Measurements from ENCODE around the gene TEX10. TPM values are rescaled to one million over a fixed set of nuclear protein-coding genes. Genes with fewer than 3 reads are reported as not detected.
A peak's percentile ranks its signal among the peaks of the same experiment; 100 is the strongest.
"Not testable (repeated sequence)": the region's sequence is repeated elsewhere in the genome, so short reads cannot be mapped to it uniquely, and the experiment has no call there.

The TEX10 gene
- total RNA-seq, 1 donor from 2014 or later = 10.5 TPM

DNA sequence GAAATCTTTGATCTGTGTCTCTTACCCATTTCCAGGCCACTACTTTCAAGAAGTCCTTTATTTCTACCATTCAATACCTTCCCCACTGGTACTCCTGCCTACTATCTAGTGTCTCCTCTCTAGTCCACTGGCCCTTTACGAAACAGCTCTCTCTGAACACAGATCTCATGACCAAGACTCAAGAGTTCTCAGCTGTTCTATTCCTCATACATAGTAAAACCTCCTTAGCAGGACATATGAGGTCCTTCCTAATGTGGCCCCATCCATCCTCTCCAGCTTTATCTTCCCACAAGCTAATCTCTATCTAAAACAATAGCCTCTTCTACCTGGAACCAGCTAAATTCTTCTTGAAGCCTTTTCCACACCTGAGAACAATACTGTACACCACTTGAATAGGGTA is 2.6 kb downstream of the TEX10 start:
- no peaks in the 10 kb centered on the region for H3K27me3 ChIP-seq (ENCODE audit: low read depth)
- ATAC-seq (no peak), DNase-seq (no peak)
- no peak overlapping the region for H3K4me3 ChIP-seq
- H3K9me3 ChIP-seq = no peaks in the 10 kb centered on the region
- TF ChIP-seq, protein P1, sequence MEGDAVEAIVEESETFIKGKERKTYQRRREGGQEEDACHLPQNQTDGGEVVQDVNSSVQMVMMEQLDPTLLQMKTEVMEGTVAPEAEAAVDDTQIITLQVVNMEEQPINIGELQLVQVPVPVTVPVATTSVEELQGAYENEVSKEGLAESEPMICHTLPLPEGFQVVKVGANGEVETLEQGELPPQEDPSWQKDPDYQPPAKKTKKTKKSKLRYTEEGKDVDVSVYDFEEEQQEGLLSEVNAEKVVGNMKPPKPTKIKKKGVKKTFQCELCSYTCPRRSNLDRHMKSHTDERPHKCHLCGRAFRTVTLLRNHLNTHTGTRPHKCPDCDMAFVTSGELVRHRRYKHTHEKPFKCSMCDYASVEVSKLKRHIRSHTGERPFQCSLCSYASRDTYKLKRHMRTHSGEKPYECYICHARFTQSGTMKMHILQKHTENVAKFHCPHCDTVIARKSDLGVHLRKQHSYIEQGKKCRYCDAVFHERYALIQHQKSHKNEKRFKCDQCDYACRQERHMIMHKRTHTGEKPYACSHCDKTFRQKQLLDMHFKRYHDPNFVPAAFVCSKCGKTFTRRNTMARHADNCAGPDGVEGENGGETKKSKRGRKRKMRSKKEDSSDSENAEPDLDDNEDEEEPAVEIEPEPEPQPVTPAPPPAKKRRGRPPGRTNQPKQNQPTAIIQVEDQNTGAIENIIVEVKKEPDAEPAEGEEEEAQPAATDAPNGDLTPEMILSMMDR (IDR thresholded peaks at IDR 0.05) = no peak
- no peak overlapping the region for H3K27ac ChIP-seq
- intact Hi-C loops (cut with DNase I) = no loop called here
- H3K4me1 ChIP-seq = peaks cover 22% of the 10 kb centered on the region
- H3K36me3 ChIP-seq = peaks cover 16% of the 10 kb centered on the region

DNA sequence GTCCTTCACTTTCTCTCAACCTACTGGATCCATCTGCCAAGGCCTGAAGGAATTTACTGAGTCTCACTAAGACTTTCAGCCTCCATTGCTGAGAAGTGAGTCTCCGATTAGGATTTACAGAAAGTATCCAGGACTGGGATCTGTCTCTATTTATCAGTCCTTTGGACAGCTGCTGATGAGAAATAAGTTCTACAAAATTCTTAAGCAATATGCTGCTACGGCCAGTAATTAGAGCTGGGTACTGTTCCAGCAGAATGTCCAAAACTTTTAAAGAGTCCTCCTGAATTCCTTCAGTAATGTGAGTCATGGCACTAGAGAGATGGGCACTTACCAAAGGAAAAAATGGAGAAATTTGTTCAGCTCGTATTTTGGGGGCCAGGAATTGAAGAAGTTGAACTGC is 5.9 kb downstream of the TEX10 start:
- H3K9me3 ChIP-seq = no peaks in the 10 kb centered on the region
- intact Hi-C loops (cut with DNase I) = no loop called here
- TF ChIP-seq, protein P1 (IDR thresholded peaks at IDR 0.05) = no peak
- DNase-seq = no peak
- H3K27me3 ChIP-seq (ENCODE audit: low read depth) = no peaks in the 10 kb centered on the region
- peaks cover 15% of the 10 kb centered on the region for H3K4me1 ChIP-seq
- H3K4me3 ChIP-seq = no peak overlapping the region
- peaks cover 23% of the 10 kb centered on the region for H3K36me3 ChIP-seq
- H3K27ac ChIP-seq = no peak overlapping the region
- peak in 1 of 2 donors; percentile 65 for ATAC-seq

DNA sequence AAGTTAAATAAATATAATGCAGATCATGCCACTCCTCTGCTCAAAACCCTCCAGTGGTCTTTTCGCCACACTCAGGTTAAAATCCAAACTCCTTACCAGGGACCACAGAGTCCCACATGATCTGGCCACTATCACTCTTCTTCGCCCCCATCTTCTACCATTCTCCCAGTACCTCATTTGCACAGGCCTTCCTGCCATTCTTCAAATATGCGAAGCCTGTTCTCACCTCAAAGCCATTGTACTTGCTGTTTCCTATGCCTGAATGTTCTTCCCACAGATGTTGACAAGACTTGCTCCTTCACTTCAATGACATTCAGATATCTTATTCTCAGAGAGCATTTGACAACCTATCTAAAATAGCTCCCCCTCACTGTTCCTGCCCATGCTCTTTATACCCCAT is 10.9 kb downstream of the TEX10 start:
- no peak for ATAC-seq
- TF ChIP-seq, protein P1 (IDR thresholded peaks at IDR 0.05) = no peak
- peaks cover 40% of the 10 kb centered on the region for H3K36me3 ChIP-seq
- DNase-seq = no peak
- no peaks in the 10 kb centered on the region for H3K27me3 ChIP-seq (ENCODE audit: low read depth)
- H3K4me1 ChIP-seq = no peaks in the 10 kb centered on the region
- no peak overlapping the region for H3K27ac ChIP-seq
- H3K9me3 ChIP-seq = no peaks in the 10 kb centered on the region
- intact Hi-C loops (cut with DNase I) = no loop called here
- no peak overlapping the region for H3K4me3 ChIP-seq

DNA sequence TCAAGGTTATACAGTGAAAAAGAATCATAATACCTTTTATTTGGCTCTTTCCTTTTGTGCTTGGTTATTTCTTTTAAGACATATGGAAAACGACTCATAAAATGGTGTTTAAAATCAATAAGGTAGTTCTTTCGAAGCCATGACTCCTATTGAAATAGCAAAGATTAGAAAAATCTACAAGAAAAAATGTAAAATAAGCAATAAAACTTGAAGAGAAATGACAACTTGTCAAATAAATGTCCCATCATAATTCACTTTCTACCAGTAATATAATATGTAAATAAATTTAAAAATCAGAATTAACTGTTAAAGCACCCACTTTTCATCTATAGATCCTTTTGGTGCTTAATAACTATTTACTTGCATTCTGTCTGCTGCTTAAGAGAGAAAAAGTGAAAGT is 12.5 kb downstream of the TEX10 start:
- H3K4me3 ChIP-seq = no peak overlapping the region
- no peaks in the 10 kb centered on the region for H3K27me3 ChIP-seq (ENCODE audit: low read depth)
- H3K36me3 ChIP-seq = peaks cover 24% of the 10 kb centered on the region
- ATAC-seq (no peak), DNase-seq (no peak)
- TF ChIP-seq, protein P1 (IDR thresholded peaks at IDR 0.05) = no peak
- H3K9me3 ChIP-seq = no peaks in the 10 kb centered on the region
- H3K4me1 ChIP-seq = no peaks in the 10 kb centered on the region
- intact Hi-C loops (cut with DNase I) = no loop called here
- no peak overlapping the region for H3K27ac ChIP-seq

DNA sequence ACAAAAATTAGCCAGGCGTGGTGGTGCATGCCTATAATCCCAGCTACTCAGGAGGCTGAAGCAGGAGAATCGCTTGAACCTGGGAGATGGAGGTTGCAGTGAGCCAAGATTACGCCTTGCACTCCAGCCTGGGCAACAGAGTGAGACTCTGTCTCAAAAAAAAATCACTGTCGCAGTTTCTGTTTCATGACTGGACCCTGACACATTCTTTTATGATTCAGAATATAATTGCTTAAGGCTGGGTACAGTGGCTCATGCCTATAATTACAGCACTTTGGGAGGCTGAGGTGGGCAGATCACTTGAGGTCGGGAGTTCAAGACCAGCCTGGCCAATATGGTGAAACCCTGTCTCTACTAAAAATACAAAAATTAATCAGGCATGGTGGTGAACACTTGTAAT is 14.0 kb downstream of the TEX10 start:
- H3K27ac ChIP-seq; intact Hi-C loops (cut with DNase I); H3K4me1 ChIP-seq; ATAC-seq; DNase-seq; H3K9me3 ChIP-seq; H3K4me3 ChIP-seq; H3K27me3 ChIP-seq (ENCODE audit: low read depth): not testable (repeated sequence)
- peaks cover 16% of the 10 kb centered on the region for H3K36me3 ChIP-seq

DNA sequence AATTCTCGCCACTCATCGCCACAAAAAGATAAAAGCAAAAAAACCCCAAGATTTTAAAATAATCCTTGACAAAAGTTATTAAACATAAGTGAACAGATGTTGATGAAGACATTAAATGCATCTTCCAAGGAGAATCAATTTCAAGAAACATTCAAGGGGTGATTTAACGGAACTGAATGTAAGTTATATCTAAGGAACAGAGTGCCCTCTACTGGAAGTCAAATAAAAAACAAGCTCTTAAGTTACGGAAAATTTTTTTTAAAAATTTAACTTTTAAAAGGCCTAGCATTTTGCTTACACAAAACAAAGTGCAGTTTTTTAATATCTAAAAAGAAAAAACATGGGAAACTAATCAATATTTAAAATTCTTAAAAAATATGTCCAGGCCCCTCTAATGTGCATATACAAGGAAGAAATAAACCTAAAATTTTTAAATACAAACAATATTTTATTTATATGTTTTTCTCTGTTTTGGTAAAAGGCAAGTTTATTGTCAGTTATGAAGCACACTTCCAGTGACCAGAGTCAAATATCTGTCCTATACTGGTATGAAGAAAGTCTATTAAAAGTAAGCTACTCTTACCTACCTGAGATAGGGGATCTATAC is 28.0 kb downstream of the TEX10 start:
- H3K4me3 ChIP-seq = no peak overlapping the region
- ATAC-seq (no peak), DNase-seq (no peak)
- H3K27ac ChIP-seq = no peak overlapping the region
- TF ChIP-seq, protein P1 (IDR thresholded peaks at IDR 0.05) = peak; percentile 51
- peaks cover 63% of the 10 kb centered on the region for H3K36me3 ChIP-seq
- H3K9me3 ChIP-seq = no peaks in the 10 kb centered on the region
- H3K4me1 ChIP-seq = no peaks in the 10 kb centered on the region
- no peaks in the 10 kb centered on the region for H3K27me3 ChIP-seq (ENCODE audit: low read depth)
- intact Hi-C loops (cut with DNase I) = no loop called here
